Erythroblast (primary cell): ENCODE data around the gene KRTAP5-5.

ENCODE experiments used
- GATA1 ChIP-seq: IDR thresholded peaks from 2 replicates; pipeline ENCODE4 v1.6.1; 2011; ENCODE audit warnings: low read depth, mild to moderate bottlenecking, control low read depth, low read length, moderate library complexity
- POLR2A ChIP-seq: IDR thresholded peaks from 2 replicates; pipeline ENCODE4 v1.6.1; 2011; ENCODE audit warnings: mild to moderate bottlenecking, low read length

GRCh38 chr11:1619449-1619848, 10.1 kb upstream of the KRTAP5-5 start:
- TF ChIP-seq POLR2A (no peak), GATA1 (no peak)
